ENCODE results near the gene CDH13. TPM values are rescaled to one million over a fixed set of nuclear protein-coding genes. Genes with fewer than 3 reads are reported as not detected.

Gene CDH13
- total RNA-seq, 1 experiment from 2014 or later, result 49.3 TPM

GRCh38 chr16:82882982-82883835 is 256.4 kb downstream of the CDH13 start:
- peaks cover 7% of the 10 kb centered on the region for H3K9me3 Mint-ChIP-seq (ENCODE audit: unreplicated experiment)
- H3K27me3 Mint-ChIP-seq (ENCODE audit: insufficient read depth, unreplicated experiment), result no peaks in the 10 kb centered on the region
- POLR2A ChIA-PET, result interaction anchor here (0.9 kb wide), 1 partner anchor 9 kb away, joined by 3 read pairs; no protein-coding TSS in a partner anchor
- H3K4me1 Mint-ChIP-seq (ENCODE audit: insufficient read depth, unreplicated experiment), result no peaks in the 10 kb centered on the region
- H3K4me3 Mint-ChIP-seq (ENCODE audit: unreplicated experiment), result no peak overlapping the region
- intact Hi-C loops (cut with micrococcal nuclease), result no loop called here
- no peak for DNase-seq (ENCODE audit: unreplicated experiment)
- TF ChIP-seq CTCF (IDR thresholded peaks at IDR 0.05; ENCODE audit: unreplicated experiment), result no peak
- CTCF ChIA-PET, result interaction anchor here (1.0 kb wide), 1 partner anchor 619 kb away, joined by 3 read pairs; no protein-coding TSS in a partner anchor
- no peaks in the 10 kb centered on the region for H3K36me3 Mint-ChIP-seq (ENCODE audit: insufficient read depth, unreplicated experiment)
- no TSS peak for BruUV-seq (replicated peaks)
- H3K27ac Mint-ChIP-seq (ENCODE audit: low read depth, unreplicated experiment), result no peak overlapping the region

GRCh38 chr16:82884320-82884898 is 257.6 kb downstream of the CDH13 start:
- no peaks in the 10 kb centered on the region for H3K27me3 Mint-ChIP-seq (ENCODE audit: insufficient read depth, unreplicated experiment)
- H3K27ac Mint-ChIP-seq (ENCODE audit: low read depth, unreplicated experiment), result no peak overlapping the region
- ChIA-PET CTCF (interaction anchor here (0.6 to 1.0 kb wide), 3 partner anchors 28 to 250 kb away, joined by 3 to 4 read pairs (median 3); no protein-coding TSS in a partner anchor), POLR2A (no interaction called here)
- no peak for TF ChIP-seq CTCF (IDR thresholded peaks at IDR 0.05; ENCODE audit: unreplicated experiment)
- intact Hi-C loops (cut with micrococcal nuclease), result no loop called here
- DNase-seq (ENCODE audit: unreplicated experiment), result no peak
- H3K4me1 Mint-ChIP-seq (ENCODE audit: insufficient read depth, unreplicated experiment), result no peaks in the 10 kb centered on the region
- no peak overlapping the region for H3K4me3 Mint-ChIP-seq (ENCODE audit: unreplicated experiment)
- peaks cover 7% of the 10 kb centered on the region for H3K9me3 Mint-ChIP-seq (ENCODE audit: unreplicated experiment)
- no TSS peak for BruUV-seq (replicated peaks)
- no peaks in the 10 kb centered on the region for H3K36me3 Mint-ChIP-seq (ENCODE audit: insufficient read depth, unreplicated experiment)

- no TSS peak for BruUV-seq (replicated peaks)
- CTCF ChIA-PET, result no interaction called here
- H3K36me3 Mint-ChIP-seq (ENCODE audit: insufficient read depth, unreplicated experiment), result no peaks in the 10 kb centered on the region
Observed at GRCh38 chr16:82886146-82886545, 259.4 kb downstream of the CDH13 start.

More at GRCh38 chr16:82886146-82886545, 259.4 kb downstream of the CDH13 start:
- Mint-ChIP-seq H3K4me3 (ENCODE audit: unreplicated experiment) (no peak overlapping the region), H3K4me1 (ENCODE audit: insufficient read depth, unreplicated experiment) (no peaks in the 10 kb centered on the region), H3K27me3 (ENCODE audit: insufficient read depth, unreplicated experiment) (no peaks in the 10 kb centered on the region), H3K27ac (ENCODE audit: low read depth, unreplicated experiment) (no peak overlapping the region), H3K9me3 (ENCODE audit: unreplicated experiment) (peaks cover 2% of the 10 kb centered on the region)
- intact Hi-C loops (cut with micrococcal nuclease), result no loop called here
- no peak for DNase-seq (ENCODE audit: unreplicated experiment)
- no peak for TF ChIP-seq CTCF (IDR thresholded peaks at IDR 0.05; ENCODE audit: unreplicated experiment)
- POLR2A ChIA-PET, result interaction anchor here (1.2 kb wide), 1 partner anchor 21 kb away, joined by 3 read pairs; no protein-coding TSS in a partner anchor

All from MCF 10A (cell line).